ENCODE results near the gene COA1.
"Not testable (repeated sequence)": the region's sequence is repeated elsewhere in the genome, so short reads cannot be mapped to it uniquely, and the experiment has no call there.

The COA1 gene

GRCh38 chr7:43727003-43727402 lies 2.3 kb downstream of the COA1 start:
- DNase-seq (ENCODE audit: low read depth), result no peak

GRCh38 chr7:43726466-43726865 lies 2.9 kb downstream of the COA1 start:
- no peak for DNase-seq (ENCODE audit: low read depth)

- DNase-seq (ENCODE audit: low read depth), result no peak
Observed at GRCh38 chr7:43725251-43725650, 4.1 kb downstream of the COA1 start.

- no peak for DNase-seq (ENCODE audit: low read depth)
Observed at GRCh38 chr7:43723007-43723341, 6.3 kb downstream of the COA1 start.

- DNase-seq (ENCODE audit: low read depth), result peak; percentile 52
Observed at GRCh38 chr7:43721193-43721806, 8.0 kb downstream of the COA1 start.

GRCh38 chr7:43716598-43716997 lies 12.7 kb downstream of the COA1 start:
- DNase-seq (ENCODE audit: low read depth), result no peak

- DNase-seq (ENCODE audit: low read depth), result not testable (repeated sequence)
Observed at GRCh38 chr7:43715966-43716365, 13.4 kb downstream of the COA1 start.

GRCh38 chr7:43711503-43711902 lies 17.8 kb downstream of the COA1 start:
- DNase-seq (ENCODE audit: low read depth), result no peak

GRCh38 chr7:43708055-43708454 lies 21.3 kb downstream of the COA1 start:
- DNase-seq (ENCODE audit: low read depth), result not testable (repeated sequence)

- DNase-seq (ENCODE audit: low read depth), result no peak
Observed at GRCh38 chr7:43703573-43703972, 25.8 kb downstream of the COA1 start.

- DNase-seq (ENCODE audit: low read depth), result no peak
Observed at GRCh38 chr7:43702974-43703373, 26.3 kb downstream of the COA1 start.

GRCh38 chr7:43701929-43702328 lies 27.4 kb downstream of the COA1 start:
- no peak for DNase-seq (ENCODE audit: low read depth)

GRCh38 chr7:43701500-43701854 lies 27.8 kb downstream of the COA1 start:
- DNase-seq (ENCODE audit: low read depth), result no peak

GRCh38 chr7:43700646-43701499 lies 28.4 kb downstream of the COA1 start:
- DNase-seq (ENCODE audit: low read depth), result no peak

GRCh38 chr7:43700059-43700501 lies 29.2 kb downstream of the COA1 start:
- DNase-seq (ENCODE audit: low read depth), result peak; percentile 57

- DNase-seq (ENCODE audit: low read depth), result no peak
Observed at GRCh38 chr7:43698460-43699255, 30.7 kb downstream of the COA1 start.

GRCh38 chr7:43697690-43698089 lies 31.6 kb downstream of the COA1 start:
- no peak for DNase-seq (ENCODE audit: low read depth)

- no peak for DNase-seq (ENCODE audit: low read depth)
Observed at GRCh38 chr7:43695365-43695764, 34.0 kb downstream of the COA1 start.

- peak; percentile 78 for DNase-seq (ENCODE audit: low read depth)
Observed at GRCh38 chr7:43694399-43694748, 34.9 kb downstream of the COA1 start.

- DNase-seq (ENCODE audit: low read depth), result peak; percentile 52
Observed at GRCh38 chr7:43693687-43694398, 35.5 kb downstream of the COA1 start.

- no peak for DNase-seq (ENCODE audit: low read depth)
Observed at GRCh38 chr7:43692582-43693373, 36.5 kb downstream of the COA1 start.

- DNase-seq (ENCODE audit: low read depth), result no peak
Observed at GRCh38 chr7:43691611-43692010, 37.7 kb downstream of the COA1 start.

Data from stromal cell of bone marrow (primary cell).